SU-DHL-6 (cell line): ENCODE measurements around the gene PCAT7.
"Not testable (repeated sequence)": the region's sequence is repeated elsewhere in the genome, so short reads cannot be mapped to it uniquely, and the experiment has no call there.

Experiments
- H2AFZ ChIP-seq: fragments of 200-600 bp; sonication (generic); 2 replicates; pipeline ENCODE4 v1.6.1; 2014; ENCODE audit warnings: low read depth, mild to moderate bottlenecking, moderate library complexity, mixed read lengths, antibody characterized with exemption, low read length; ENCODE audit not compliant: severe bottlenecking
- H3F3A ChIP-seq: fragments of 200-600 bp; shearing (Covaris generic); 2 replicates; pipeline ENCODE4 v1.6.0; 2016; ENCODE audit warnings: antibody characterized with exemption, mild to moderate bottlenecking; ENCODE audit not compliant: insufficient read depth
- H3K27ac ChIP-seq: fragments of 200-600 bp; sonication (generic); 2 replicates; pipeline ENCODE4 v1.5.1; 2016; ENCODE audit warnings: low read depth, mild to moderate bottlenecking, low read length, moderate library complexity, mixed read lengths
- H3K27me3 ChIP-seq: fragments of 200-600 bp; sonication (generic), shearing (Covaris generic); 2 replicates; pipeline ENCODE4 v1.6.0; 2014; ENCODE audit warnings: mild to moderate bottlenecking, low read length
- H3K36me3 ChIP-seq: fragments of 200-600 bp; sonication (generic); 2 replicates; pipeline ENCODE4 v1.6.1; 2014; ENCODE audit warnings: mild to moderate bottlenecking, low read length, mixed read lengths
- H3K4me2 ChIP-seq: fragments of 300-600, 200-600 bp; shearing (Covaris generic), sonication (generic); 2 replicates; pipeline ENCODE4 v1.6.0; 2014; ENCODE audit warnings: low read length, low read depth, mild to moderate bottlenecking; ENCODE audit not compliant: poor library complexity, severe bottlenecking
- H3K4me3 ChIP-seq: fragments of 200-600 bp; sonication (generic); 2 replicates; pipeline ENCODE4 v1.5.1; 2014; ENCODE audit warnings: antibody characterized with exemption, low read length, mild to moderate bottlenecking, mixed read lengths; ENCODE audit not compliant: insufficient read depth, poor library complexity, severe bottlenecking
- H3K79me2 ChIP-seq: fragments of 200-600 bp; sonication (generic); 2 replicates; pipeline ENCODE4 v1.6.1; 2014; ENCODE audit warnings: mild to moderate bottlenecking, low read length, moderate library complexity; ENCODE audit not compliant: insufficient read depth
- H3K9ac ChIP-seq: fragments of 200-600 bp; sonication (generic); 2 replicates; pipeline ENCODE4 v1.7.0; 2014; ENCODE audit warnings: mild to moderate bottlenecking, low read length
- H3K9me2 ChIP-seq: fragments of 200-600 bp; sonication (generic); replicated peaks from 2 replicates; pipeline ENCODE4 v1.6.1; 2014; ENCODE audit warnings: low read length; ENCODE audit not compliant: insufficient read depth
- H3K9me3 ChIP-seq: fragments of 200-600 bp; sonication (generic); 2 replicates; pipeline ENCODE4 v1.6.1; 2014; ENCODE audit warnings: low read length, mixed read lengths; ENCODE audit not compliant: insufficient read depth
- H4K20me1 ChIP-seq: fragments of 200-600 bp; sonication (generic); 2 replicates; pipeline ENCODE4 v1.6.1; 2014; ENCODE audit warnings: low read depth, mild to moderate bottlenecking, antibody characterized with exemption, low read length, moderate library complexity, mixed read lengths
- EZH2phosphoT487 ChIP-seq: fragments of 200-600 bp; sonication (generic), shearing (Covaris generic); conservative IDR thresholded peaks from 2 replicates; pipeline ENCODE4 v1.6.1; 2018; ENCODE audit warnings: mild to moderate bottlenecking, antibody characterized with exemption, low read length, moderate library complexity, mixed read lengths
- TF ChIP-seq, protein P1 (sequence below): fragments of 200-600 bp; sonication (generic); IDR thresholded peaks from one replicate; pipeline ENCODE4 v1.5.1; 2017; ENCODE audit warnings: antibody characterized with exemption, mild to moderate bottlenecking, low read length, moderate library complexity; ENCODE audit not compliant: insufficient read depth, poor library complexity, severe bottlenecking

The PCAT7 gene

DNA sequence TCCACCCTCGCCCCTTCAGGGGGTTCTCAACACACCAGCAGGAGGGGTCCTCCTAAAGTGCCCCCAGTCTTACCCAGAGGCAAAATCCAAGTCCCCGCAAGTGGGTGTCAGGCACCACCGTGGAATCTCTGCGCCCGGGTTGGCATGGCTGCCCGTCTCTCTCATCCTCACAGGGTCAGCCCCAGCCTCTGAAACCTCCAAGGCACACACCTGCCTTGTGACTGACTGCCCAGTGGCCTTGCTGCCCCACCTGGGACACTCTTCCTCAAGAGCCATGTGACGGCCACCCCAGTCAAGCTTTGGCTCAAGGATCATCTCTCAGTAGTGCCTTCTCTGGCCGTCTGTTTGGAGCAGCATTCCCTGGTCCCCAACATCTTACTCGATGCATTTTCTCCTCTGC is 33.8 kb downstream of the PCAT7 start:
- Histone ChIP-seq H3K36me3 (no peaks in the 10 kb centered on the region), H3K9ac (no peak overlapping the region), H3K79me2 (no peaks in the 10 kb centered on the region), H2AFZ (no peak overlapping the region), H3K4me3 (no peak overlapping the region), H4K20me1 (no peaks in the 10 kb centered on the region), H3K27me3 (no peaks in the 10 kb centered on the region), H3K27ac (no peak overlapping the region), H3K9me3 (no peaks in the 10 kb centered on the region), H3K4me2 (no peak overlapping the region), H3K9me2 (no peaks in the 10 kb centered on the region), H3F3A (no peaks in the 10 kb centered on the region)
- TF ChIP-seq, protein P1, sequence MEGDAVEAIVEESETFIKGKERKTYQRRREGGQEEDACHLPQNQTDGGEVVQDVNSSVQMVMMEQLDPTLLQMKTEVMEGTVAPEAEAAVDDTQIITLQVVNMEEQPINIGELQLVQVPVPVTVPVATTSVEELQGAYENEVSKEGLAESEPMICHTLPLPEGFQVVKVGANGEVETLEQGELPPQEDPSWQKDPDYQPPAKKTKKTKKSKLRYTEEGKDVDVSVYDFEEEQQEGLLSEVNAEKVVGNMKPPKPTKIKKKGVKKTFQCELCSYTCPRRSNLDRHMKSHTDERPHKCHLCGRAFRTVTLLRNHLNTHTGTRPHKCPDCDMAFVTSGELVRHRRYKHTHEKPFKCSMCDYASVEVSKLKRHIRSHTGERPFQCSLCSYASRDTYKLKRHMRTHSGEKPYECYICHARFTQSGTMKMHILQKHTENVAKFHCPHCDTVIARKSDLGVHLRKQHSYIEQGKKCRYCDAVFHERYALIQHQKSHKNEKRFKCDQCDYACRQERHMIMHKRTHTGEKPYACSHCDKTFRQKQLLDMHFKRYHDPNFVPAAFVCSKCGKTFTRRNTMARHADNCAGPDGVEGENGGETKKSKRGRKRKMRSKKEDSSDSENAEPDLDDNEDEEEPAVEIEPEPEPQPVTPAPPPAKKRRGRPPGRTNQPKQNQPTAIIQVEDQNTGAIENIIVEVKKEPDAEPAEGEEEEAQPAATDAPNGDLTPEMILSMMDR, result no peak
- TF ChIP-seq EZH2phosphoT487, result no peak

- H3K4me3 ChIP-seq, H3K27me3 ChIP-seq, H2AFZ ChIP-seq, H3K79me2 ChIP-seq, H3K9me3 ChIP-seq, H3K9ac ChIP-seq, H3F3A ChIP-seq, H4K20me1 ChIP-seq, H3K4me2 ChIP-seq, H3K9me2 ChIP-seq, H3K27ac ChIP-seq, H3K36me3 ChIP-seq: not testable (repeated sequence)
Measured at GRCh38 chr9:94591046-94591545, 36.2 kb downstream of the PCAT7 start.

DNA sequence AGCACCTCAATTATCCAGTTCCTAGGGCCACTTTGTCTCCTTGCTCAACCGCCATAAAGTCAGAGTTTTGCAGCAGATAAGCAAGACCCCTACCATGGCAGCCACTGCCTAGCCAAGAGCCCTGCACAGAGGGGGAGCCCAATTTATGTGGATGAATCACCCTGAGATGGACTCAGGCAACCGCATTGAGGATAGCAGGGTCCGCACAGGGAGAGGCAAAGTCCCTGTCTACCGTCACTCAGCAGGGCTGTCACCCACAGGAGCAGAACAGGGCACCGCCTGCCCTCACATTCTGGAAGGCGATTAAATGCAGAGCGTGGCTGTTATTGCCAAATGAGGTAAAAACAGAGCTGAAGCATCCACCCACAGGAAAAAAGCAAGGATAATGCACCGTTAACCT is 37.0 kb downstream of the PCAT7 start:
- Histone ChIP-seq H4K20me1 (no peaks in the 10 kb centered on the region), H3K36me3 (no peaks in the 10 kb centered on the region), H3K4me3 (no peak overlapping the region), H3K27me3 (no peaks in the 10 kb centered on the region), H3F3A (no peaks in the 10 kb centered on the region), H3K9ac (no peak overlapping the region), H3K27ac (no peak overlapping the region), H2AFZ (no peak overlapping the region), H3K79me2 (no peaks in the 10 kb centered on the region), H3K9me2 (no peaks in the 10 kb centered on the region), H3K4me2 (no peak overlapping the region), H3K9me3 (no peaks in the 10 kb centered on the region)
- TF ChIP-seq, protein P1, result no peak
- no peak for TF ChIP-seq EZH2phosphoT487

- H3K9ac ChIP-seq, H3K27me3 ChIP-seq, H4K20me1 ChIP-seq, H3F3A ChIP-seq, H2AFZ ChIP-seq, H3K4me3 ChIP-seq, H3K9me2 ChIP-seq, H3K79me2 ChIP-seq, H3K4me2 ChIP-seq, H3K27ac ChIP-seq, H3K9me3 ChIP-seq, H3K36me3 ChIP-seq: not testable (repeated sequence)
Measured at GRCh38 chr9:94592683-94593082, 37.8 kb downstream of the PCAT7 start.
